Suprapubic skin (tissue), 4 donors: ENCODE results near the gene EDARADD.

Experiments
- CTCF ChIP-seq, 2 donors: fragments of 200-600 bp in 1 of 2; fragments of 450-650 bp in 1 of 2; sonication (generic) in 1 of 2; IDR thresholded peaks; one replicate each; pipeline ENCODE4 v1.5.1; 2016 to 2019; ENCODE audit warnings: antibody characterized with exemption in 2 of 2, mild to moderate bottlenecking in 1 of 2, moderate library complexity in 1 of 2
- EP300 ChIP-seq: sonication (generic); formaldehyde crosslinking; IDR thresholded peaks from one replicate; pipeline ENCODE4 v1.6.1; 2017; ENCODE audit warnings: antibody characterized with exemption
- POLR2A ChIP-seq, 2 donors: fragments of 450-650 bp; IDR thresholded peaks; one replicate each; pipeline ENCODE4 v1.6.1; 2017; ENCODE audit warnings: antibody characterized with exemption in 2 of 2, mild to moderate bottlenecking in 2 of 2, moderate library complexity in 2 of 2
- POLR2AphosphoS5 ChIP-seq, 3 donors: sonication (generic); formaldehyde crosslinking; IDR thresholded peaks; one replicate each; pipeline ENCODE4 v1.6.1; 2017; ENCODE audit warnings: antibody characterized with exemption in 3 of 3

- no peak for TF ChIP-seq CTCF (IDR thresholded peaks at IDR 0.05)
- TF ChIP-seq POLR2A (IDR thresholded peaks at IDR 0.05) = no peak
- TF ChIP-seq POLR2AphosphoS5 (IDR thresholded peaks at IDR 0.05) = no peak
- TF ChIP-seq EP300 = no peak
Measured at GRCh38 chr1:236450779-236451178, 56.7 kb downstream of the EDARADD start.
